ENCODE results near the gene SPATA31E1.

SPATA31E1 gene

GRCh38 chr9:87871425-87872078, 11.1 kb upstream of the SPATA31E1 start:
- no peak overlapping the region for H2AFZ ChIP-seq
- no peak overlapping the region for H3K4me3 ChIP-seq (ENCODE audit: low read depth, low read length)
- H3K27me3 ChIP-seq (ENCODE audit: control insufficient read depth, insufficient read depth, low read length), result no peaks in the 10 kb centered on the region
- no peaks in the 10 kb centered on the region for H3K4me1 ChIP-seq
- H3K36me3 ChIP-seq (ENCODE audit: control insufficient read depth, insufficient read depth, low read length), result no peaks in the 10 kb centered on the region
- H3K4me2 ChIP-seq (ENCODE audit: low read length), result no peak overlapping the region
- H3K27ac ChIP-seq, result no peak overlapping the region
- TF ChIP-seq CTCF (IDR thresholded peaks at IDR 0.05), result no peak
- no peaks in the 10 kb centered on the region for H3K79me2 ChIP-seq
- no peak overlapping the region for H3K9ac ChIP-seq
- no peaks in the 10 kb centered on the region for H3K9me3 ChIP-seq (ENCODE audit: control insufficient read depth, low read length)

GRCh38 chr9:87872079-87872624, 10.5 kb upstream of the SPATA31E1 start:
- Histone ChIP-seq H3K79me2 (no peaks in the 10 kb centered on the region), H3K9ac (no peak overlapping the region), H3K27ac (no peak overlapping the region), H2AFZ (no peak overlapping the region), H3K9me3 (ENCODE audit: control insufficient read depth, low read length) (no peaks in the 10 kb centered on the region), H3K27me3 (ENCODE audit: control insufficient read depth, insufficient read depth, low read length) (no peaks in the 10 kb centered on the region), H3K4me2 (ENCODE audit: low read length) (no peak overlapping the region), H3K36me3 (ENCODE audit: control insufficient read depth, insufficient read depth, low read length) (no peaks in the 10 kb centered on the region), H3K4me3 (ENCODE audit: low read depth, low read length) (no peak overlapping the region), H3K4me1 (no peaks in the 10 kb centered on the region)
- TF ChIP-seq CTCF (IDR thresholded peaks at IDR 0.05), result no peak

GRCh38 chr9:87873607-87874303, 8.9 kb upstream of the SPATA31E1 start:
- no peak for TF ChIP-seq CTCF (IDR thresholded peaks at IDR 0.05)
- Histone ChIP-seq H3K4me2 (ENCODE audit: low read length) (no peak overlapping the region), H3K4me1 (no peaks in the 10 kb centered on the region), H3K36me3 (ENCODE audit: control insufficient read depth, insufficient read depth, low read length) (no peaks in the 10 kb centered on the region), H3K4me3 (ENCODE audit: low read depth, low read length) (no peak overlapping the region), H2AFZ (no peak overlapping the region), H3K9ac (no peak overlapping the region), H3K27ac (no peak overlapping the region), H3K27me3 (ENCODE audit: control insufficient read depth, insufficient read depth, low read length) (no peaks in the 10 kb centered on the region), H3K9me3 (ENCODE audit: control insufficient read depth, low read length) (no peaks in the 10 kb centered on the region), H3K79me2 (no peaks in the 10 kb centered on the region)

- no peak for TF ChIP-seq CTCF (IDR thresholded peaks at IDR 0.05)
- H3K27me3 ChIP-seq (ENCODE audit: control insufficient read depth, insufficient read depth, low read length), result no peaks in the 10 kb centered on the region
- H3K9ac ChIP-seq, result no peak overlapping the region
- no peak overlapping the region for H2AFZ ChIP-seq
- H3K9me3 ChIP-seq (ENCODE audit: control insufficient read depth, low read length), result no peaks in the 10 kb centered on the region
- H3K36me3 ChIP-seq (ENCODE audit: control insufficient read depth, insufficient read depth, low read length), result no peaks in the 10 kb centered on the region
- no peak overlapping the region for H3K27ac ChIP-seq
- H3K79me2 ChIP-seq, result no peaks in the 10 kb centered on the region
- H3K4me3 ChIP-seq (ENCODE audit: low read depth, low read length), result no peak overlapping the region
- no peaks in the 10 kb centered on the region for H3K4me1 ChIP-seq
- no peak overlapping the region for H3K4me2 ChIP-seq (ENCODE audit: low read length)
These were observed 8.4 kb upstream of the SPATA31E1 start for GRCh38 chr9:87874304-87874623.
